SK-N-SH treated with all-trans-retinoic acid at 6 μM for 48 hours (cell line): ENCODE measurements around the gene CAGE1.
A peak's percentile ranks its signal among the peaks of the same experiment; 100 is the strongest.

Experiments
- ATAC-seq: fragments of 200-7000 bp; cut with Tn5 transposase; 3 replicates; pipeline ENCODE4 v1.9.1; 2020; ENCODE audit warnings: mild to moderate bottlenecking, moderate library complexity
- ARNTL ChIP-seq: fragments of 450-650 bp; formaldehyde crosslinking; IDR thresholded peaks from 2 replicates; pipeline ENCODE4 v1.5.0; 2020; ENCODE audit warnings: low read depth, mild to moderate bottlenecking, moderate library complexity, borderline replicate concordance
- BACH2 ChIP-seq: fragments of 250-450 bp; sonication (Bioruptor Pico); IDR thresholded peaks from 2 replicates; pipeline ENCODE4 v1.9.0; 2021; ENCODE audit warnings: mild to moderate bottlenecking, borderline replicate concordance
- CSDC2 ChIP-seq: fragments of 250-450 bp; sonication (Bioruptor Pico); IDR thresholded peaks from 2 replicates; pipeline ENCODE4 v1.5.0; 2020; ENCODE audit warnings: mild to moderate bottlenecking, moderate library complexity
- CSRNP3 ChIP-seq: fragments of 250-450 bp; sonication (Bioruptor Pico); IDR thresholded peaks from 2 replicates; pipeline ENCODE4 v1.5.1; 2021; ENCODE audit warnings: mild to moderate bottlenecking, moderate library complexity
- ESRRG ChIP-seq: fragments of 250-450 bp; sonication (Bioruptor Pico); IDR thresholded peaks from 2 replicates; pipeline ENCODE4 v1.6.1; 2021; ENCODE audit warnings: mild to moderate bottlenecking
- GLIS3 ChIP-seq: fragments of 250-450 bp; sonication (Bioruptor Pico); IDR thresholded peaks from 2 replicates; pipeline ENCODE4 v1.5.0; 2020; ENCODE audit warnings: mild to moderate bottlenecking, moderate library complexity
- SNAI2 ChIP-seq: fragments of 250-450 bp; sonication (Bioruptor Pico); IDR thresholded peaks from 2 replicates; pipeline ENCODE4 v1.5.0; 2020; ENCODE audit warnings: mild to moderate bottlenecking, moderate library complexity
- TOX ChIP-seq: fragments of 250-450 bp; sonication (Bioruptor Pico); IDR thresholded peaks from 2 replicates; pipeline ENCODE4 v1.8.0; 2021; ENCODE audit warnings: mild to moderate bottlenecking, moderate library complexity, borderline replicate concordance
- ZC3H10 ChIP-seq: fragments of 250-450 bp; sonication (Bioruptor Pico); IDR thresholded peaks from 2 replicates; pipeline ENCODE4 v1.5.1; 2021; ENCODE audit warnings: mild to moderate bottlenecking, moderate library complexity
- ZFP30 ChIP-seq: fragments of 450-650 bp; formaldehyde crosslinking; IDR thresholded peaks from 2 replicates; pipeline ENCODE4 v1.5.0; 2022; ENCODE audit warnings: mild to moderate bottlenecking, moderate library complexity
- ZNF565 ChIP-seq: fragments of 450-650 bp; formaldehyde crosslinking; conservative IDR thresholded peaks from 2 replicates; pipeline ENCODE4 v1.5.0; 2020; ENCODE audit warnings: low read depth, mild to moderate bottlenecking, moderate library complexity
- ZNF70 ChIP-seq: fragments of 450-650 bp; formaldehyde crosslinking; IDR thresholded peaks from 2 replicates; pipeline ENCODE4 v1.5.0; 2020; ENCODE audit warnings: mild to moderate bottlenecking, moderate library complexity
- ZNF8 ChIP-seq: fragments of 450-650 bp; formaldehyde crosslinking; IDR thresholded peaks from 2 replicates; pipeline ENCODE4 v1.5.0; 2020; ENCODE audit warnings: mild to moderate bottlenecking, moderate library complexity
- TF ChIP-seq, protein P1 (sequence below): fragments of 250-450 bp; sonication (Bioruptor Pico); IDR thresholded peaks from 2 replicates; pipeline ENCODE4 v1.5.1; 2020; ENCODE audit warnings: low read depth, mild to moderate bottlenecking, moderate library complexity
- TF ChIP-seq, protein P2 (sequence below): fragments of 250-450 bp; sonication (Bioruptor Pico); IDR thresholded peaks from 2 replicates; pipeline ENCODE4 v1.5.0; 2020; ENCODE audit warnings: mild to moderate bottlenecking, moderate library complexity
- TF ChIP-seq, protein P3 (sequence below): fragments of 250-450 bp; sonication (Bioruptor Pico); IDR thresholded peaks from 2 replicates; pipeline ENCODE4 v1.8.0; 2021; ENCODE audit warnings: low read depth, mild to moderate bottlenecking, moderate library complexity, borderline replicate concordance

Gene CAGE1

GRCh38 chr6:7426447-7427169, 37.1 kb upstream of the CAGE1 start:
- ATAC-seq = no peak
- TF ChIP-seq ZNF70 (CRISPR knock-in tag) (no peak), TOX (CRISPR knock-in tag) (no peak), BACH2 (CRISPR knock-in tag) (no peak), ARNTL (CRISPR knock-in tag) (no peak), CSDC2 (no peak), ZC3H10 (CRISPR knock-in tag) (no peak), GLIS3 (CRISPR knock-in tag) (no peak), ZNF8 (no peak), ZNF565 (CRISPR knock-in tag) (no peak), ESRRG (CRISPR knock-in tag) (no peak), ZFP30 (CRISPR knock-in tag) (no peak), CSRNP3 (CRISPR knock-in tag) (no peak)
- TF ChIP-seq, protein P1, sequence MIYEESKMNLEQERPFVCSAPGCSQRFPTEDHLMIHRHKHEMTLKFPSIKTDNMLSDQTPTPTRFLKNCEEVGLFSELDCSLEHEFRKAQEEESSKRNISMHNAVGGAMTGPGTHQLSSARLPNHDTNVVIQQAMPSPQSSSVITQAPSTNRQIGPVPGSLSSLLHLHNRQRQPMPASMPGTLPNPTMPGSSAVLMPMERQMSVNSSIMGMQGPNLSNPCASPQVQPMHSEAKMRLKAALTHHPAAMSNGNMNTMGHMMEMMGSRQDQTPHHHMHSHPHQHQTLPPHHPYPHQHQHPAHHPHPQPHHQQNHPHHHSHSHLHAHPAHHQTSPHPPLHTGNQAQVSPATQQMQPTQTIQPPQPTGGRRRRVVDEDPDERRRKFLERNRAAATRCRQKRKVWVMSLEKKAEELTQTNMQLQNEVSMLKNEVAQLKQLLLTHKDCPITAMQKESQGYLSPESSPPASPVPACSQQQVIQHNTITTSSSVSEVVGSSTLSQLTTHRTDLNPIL (CRISPR knock-in tag) = no peak
- TF ChIP-seq, protein P2, sequence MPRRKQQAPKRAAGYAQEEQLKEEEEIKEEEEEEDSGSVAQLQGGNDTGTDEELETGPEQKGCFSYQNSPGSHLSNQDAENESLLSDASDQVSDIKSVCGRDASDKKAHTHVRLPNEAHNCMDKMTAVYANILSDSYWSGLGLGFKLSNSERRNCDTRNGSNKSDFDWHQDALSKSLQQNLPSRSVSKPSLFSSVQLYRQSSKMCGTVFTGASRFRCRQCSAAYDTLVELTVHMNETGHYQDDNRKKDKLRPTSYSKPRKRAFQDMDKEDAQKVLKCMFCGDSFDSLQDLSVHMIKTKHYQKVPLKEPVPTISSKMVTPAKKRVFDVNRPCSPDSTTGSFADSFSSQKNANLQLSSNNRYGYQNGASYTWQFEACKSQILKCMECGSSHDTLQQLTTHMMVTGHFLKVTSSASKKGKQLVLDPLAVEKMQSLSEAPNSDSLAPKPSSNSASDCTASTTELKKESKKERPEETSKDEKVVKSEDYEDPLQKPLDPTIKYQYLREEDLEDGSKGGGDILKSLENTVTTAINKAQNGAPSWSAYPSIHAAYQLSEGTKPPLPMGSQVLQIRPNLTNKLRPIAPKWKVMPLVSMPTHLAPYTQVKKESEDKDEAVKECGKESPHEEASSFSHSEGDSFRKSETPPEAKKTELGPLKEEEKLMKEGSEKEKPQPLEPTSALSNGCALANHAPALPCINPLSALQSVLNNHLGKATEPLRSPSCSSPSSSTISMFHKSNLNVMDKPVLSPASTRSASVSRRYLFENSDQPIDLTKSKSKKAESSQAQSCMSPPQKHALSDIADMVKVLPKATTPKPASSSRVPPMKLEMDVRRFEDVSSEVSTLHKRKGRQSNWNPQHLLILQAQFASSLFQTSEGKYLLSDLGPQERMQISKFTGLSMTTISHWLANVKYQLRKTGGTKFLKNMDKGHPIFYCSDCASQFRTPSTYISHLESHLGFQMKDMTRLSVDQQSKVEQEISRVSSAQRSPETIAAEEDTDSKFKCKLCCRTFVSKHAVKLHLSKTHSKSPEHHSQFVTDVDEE (CRISPR knock-in tag) = no peak
- TF ChIP-seq, all 23 proteins: peak for 0

DNA sequence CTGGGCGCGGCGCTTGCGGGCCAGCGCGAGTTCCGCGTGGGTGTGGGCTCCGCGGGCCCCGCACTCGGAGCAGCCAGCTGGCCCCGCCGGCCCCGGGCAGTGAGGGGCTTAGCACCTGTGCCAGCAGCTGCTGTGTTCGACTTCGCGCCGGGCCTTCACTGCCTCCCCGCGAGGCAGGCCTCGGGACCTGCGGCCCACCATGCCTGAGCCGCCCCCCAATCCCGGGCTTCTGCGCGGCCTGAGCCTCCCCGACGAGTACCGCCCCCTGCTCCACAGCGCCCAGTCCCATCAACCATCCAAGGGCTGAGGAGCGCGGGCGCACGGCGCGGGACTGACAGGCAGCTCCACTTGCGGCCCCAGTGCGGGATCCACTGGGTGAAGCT, 36.3 kb upstream of the CAGE1 start:
- ATAC-seq = no peak
- no peak for TF ChIP-seq ESRRG (CRISPR knock-in tag)
- TF ChIP-seq, protein P2 (CRISPR knock-in tag) = no peak

DNA sequence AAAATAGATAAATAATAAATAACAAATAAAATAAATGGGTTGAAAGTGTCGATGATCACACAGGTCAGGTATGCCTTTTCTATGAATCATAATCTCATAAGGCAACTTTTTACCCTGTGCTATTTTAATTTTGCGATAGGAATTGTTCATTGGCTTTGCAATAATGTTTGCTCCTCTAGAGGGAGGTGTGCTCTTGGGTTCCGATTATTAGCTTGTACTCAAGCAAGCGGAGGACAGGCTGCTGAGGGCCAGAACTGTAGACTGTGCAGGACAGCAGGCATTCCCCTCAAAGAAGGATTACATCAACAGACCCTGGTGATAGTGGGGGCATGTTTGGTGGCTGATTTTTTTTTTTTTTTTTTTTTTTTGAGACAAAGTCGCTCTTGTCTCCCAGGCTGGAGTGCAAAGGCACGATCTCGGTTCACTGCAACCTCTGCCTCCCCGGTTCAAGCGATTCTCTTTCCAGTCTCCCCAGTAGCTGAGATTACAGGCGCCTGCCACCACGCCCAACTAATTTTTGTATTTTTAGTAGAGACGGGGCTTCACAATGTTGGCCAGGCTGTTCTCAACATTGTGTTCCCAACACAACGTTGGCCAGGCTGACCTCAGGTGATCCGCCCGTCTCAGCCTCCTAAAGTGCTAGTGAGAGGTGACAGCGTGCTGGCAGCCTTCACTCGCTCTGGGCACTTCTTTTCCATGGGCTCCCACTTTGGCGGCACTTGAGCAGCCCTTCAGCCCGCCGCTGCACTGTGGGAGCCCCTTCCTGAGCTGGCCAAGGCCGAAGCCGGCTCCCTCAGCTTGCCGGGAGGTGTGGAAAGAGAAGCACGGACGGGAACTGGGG, 35.6 kb upstream of the CAGE1 start:
- no peak for TF ChIP-seq ESRRG (CRISPR knock-in tag)
- TF ChIP-seq ZC3H10 (CRISPR knock-in tag) = no peak
- TF ChIP-seq TOX (CRISPR knock-in tag) = no peak
- TF ChIP-seq, protein P2 (CRISPR knock-in tag) = no peak
- TF ChIP-seq, protein P3, sequence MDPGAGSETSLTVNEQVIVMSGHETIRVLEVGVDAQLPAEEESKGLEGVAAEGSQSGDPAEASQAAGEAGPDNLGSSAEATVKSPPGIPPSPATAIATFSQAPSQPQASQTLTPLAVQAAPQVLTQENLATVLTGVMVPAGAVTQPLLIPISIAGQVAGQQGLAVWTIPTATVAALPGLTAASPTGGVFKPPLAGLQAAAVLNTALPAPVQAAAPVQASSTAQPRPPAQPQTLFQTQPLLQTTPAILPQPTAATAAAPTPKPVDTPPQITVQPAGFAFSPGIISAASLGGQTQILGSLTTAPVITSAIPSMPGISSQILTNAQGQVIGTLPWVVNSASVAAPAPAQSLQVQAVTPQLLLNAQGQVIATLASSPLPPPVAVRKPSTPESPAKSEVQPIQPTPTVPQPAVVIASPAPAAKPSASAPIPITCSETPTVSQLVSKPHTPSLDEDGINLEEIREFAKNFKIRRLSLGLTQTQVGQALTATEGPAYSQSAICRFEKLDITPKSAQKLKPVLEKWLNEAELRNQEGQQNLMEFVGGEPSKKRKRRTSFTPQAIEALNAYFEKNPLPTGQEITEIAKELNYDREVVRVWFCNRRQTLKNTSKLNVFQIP (CRISPR knock-in tag) = no peak
- no peak for TF ChIP-seq ARNTL (CRISPR knock-in tag)
- TF ChIP-seq CSRNP3 (CRISPR knock-in tag) = no peak
- TF ChIP-seq SNAI2 (CRISPR knock-in tag) = no peak
- peak; percentile 61 for ATAC-seq
